ENCODE data around the gene NOC4L. TPM values are rescaled to one million over a fixed set of nuclear protein-coding genes. Genes with fewer than 3 reads are reported as not detected.
"Not testable (repeated sequence)": the region's sequence is repeated elsewhere in the genome, so short reads cannot be mapped to it uniquely, and the experiment has no call there.

Gene NOC4L
- total RNA-seq, 1 donor, result 17.2 TPM

DNA sequence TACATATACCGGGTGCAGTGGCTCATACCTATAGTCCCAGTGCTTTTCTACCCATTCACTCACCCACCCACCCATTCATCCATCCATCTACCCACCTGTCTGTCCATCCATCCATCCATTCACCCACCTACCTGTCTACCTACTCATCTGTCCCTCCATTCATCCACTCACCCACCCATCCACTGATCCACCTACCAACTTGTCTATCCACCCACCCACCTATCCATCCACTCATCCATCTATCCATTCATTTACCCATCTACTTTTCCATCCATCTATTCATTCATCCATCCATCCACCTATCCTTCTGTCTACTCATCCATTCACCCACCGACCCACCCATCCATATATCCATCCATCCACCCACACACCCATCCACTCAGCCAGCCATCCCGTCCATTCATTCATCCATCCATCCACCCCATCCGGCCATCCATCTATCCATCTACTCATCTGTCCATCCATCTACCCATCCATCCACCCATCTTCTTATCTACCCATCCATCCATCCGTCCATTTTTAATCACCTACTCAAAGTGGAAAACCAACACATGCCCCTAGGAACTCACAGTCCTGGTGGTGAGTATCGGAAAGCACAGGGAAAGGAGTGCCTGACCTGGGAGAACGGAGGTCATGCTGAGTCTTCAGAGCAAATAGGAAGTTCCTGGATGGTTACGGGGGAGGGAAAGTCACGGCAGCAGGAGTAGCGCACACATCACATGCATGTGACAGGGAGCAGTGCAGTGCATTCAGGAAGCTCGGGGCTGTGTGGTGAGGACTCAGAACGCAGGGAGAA is 20.1 kb upstream of the NOC4L start:
- no peak for DNase-seq (ENCODE audit: low read depth in 2 of 3, low spot score in 2 of 3)

GRCh38 chr12:132124766-132125425 is 19.4 kb upstream of the NOC4L start:
- DNase-seq (ENCODE audit: low read depth in 2 of 3, low spot score in 2 of 3), result peak in 2 of 3 donors; percentile 29 to 42

GRCh38 chr12:132125736-132126135 is 18.5 kb upstream of the NOC4L start:
- DNase-seq (ENCODE audit: low read depth in 2 of 3, low spot score in 2 of 3), result no peak

- DNase-seq (ENCODE audit: low read depth in 2 of 3, low spot score in 2 of 3), result no peak
Observed at GRCh38 chr12:132127041-132127440, 17.2 kb upstream of the NOC4L start.

- no peak for DNase-seq (ENCODE audit: low read depth in 2 of 3, low spot score in 2 of 3)
Observed at GRCh38 chr12:132129007-132129406, 15.2 kb upstream of the NOC4L start.

- DNase-seq (ENCODE audit: low read depth in 2 of 3, low spot score in 2 of 3), result no peak
Observed at GRCh38 chr12:132130690-132131089, 13.6 kb upstream of the NOC4L start.

- DNase-seq (ENCODE audit: low read depth in 2 of 3, low spot score in 2 of 3), result no peak
Observed at GRCh38 chr12:132131229-132131628, 13.0 kb upstream of the NOC4L start.

- no peak for DNase-seq (ENCODE audit: low read depth in 2 of 3, low spot score in 2 of 3)
Observed at GRCh38 chr12:132131952-132132351, 12.3 kb upstream of the NOC4L start.

DNA sequence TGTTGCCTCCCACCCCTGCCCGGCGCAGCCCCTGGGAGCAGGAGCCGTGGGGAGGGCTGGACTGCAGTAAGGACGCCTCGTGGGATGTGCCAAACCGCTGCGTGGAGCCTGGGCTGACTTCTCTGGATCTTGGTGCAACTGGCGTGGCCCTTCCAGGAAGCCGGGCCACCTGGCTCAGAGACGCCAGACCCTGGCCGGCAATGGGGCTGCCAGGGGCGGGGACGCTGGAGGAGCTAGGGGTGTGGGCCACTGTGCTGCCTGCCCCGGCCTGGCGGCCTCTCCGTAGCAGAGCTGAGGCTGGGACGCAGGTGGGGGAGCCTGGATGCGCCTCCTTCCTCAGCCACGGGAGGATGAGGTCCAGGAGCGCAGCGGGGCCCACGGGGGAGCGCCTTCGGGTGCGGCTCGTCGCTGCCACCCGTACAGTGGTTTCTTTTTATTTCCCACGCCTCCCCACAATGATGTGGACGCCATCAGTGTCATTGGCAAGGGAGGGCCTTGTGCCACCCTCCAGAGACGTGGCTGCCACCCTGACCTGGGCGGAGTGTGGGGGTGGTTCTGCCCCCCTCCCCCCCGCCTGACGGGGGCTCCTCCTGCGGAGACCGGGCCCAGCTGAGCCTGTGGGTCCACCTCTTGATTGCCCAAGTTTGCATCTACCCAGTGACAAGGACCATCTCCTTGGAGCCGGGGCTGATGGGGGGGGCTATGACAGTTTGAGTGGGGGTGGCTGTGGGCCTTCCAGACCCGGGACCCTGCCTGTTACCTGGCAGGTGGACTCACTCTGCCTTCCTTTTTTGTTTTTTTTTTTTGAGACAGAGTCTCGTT is 11.4 kb upstream of the NOC4L start:
- DNase-seq (ENCODE audit: low read depth in 2 of 3, low spot score in 2 of 3), result no peak

- DNase-seq (ENCODE audit: low read depth in 2 of 3, low spot score in 2 of 3), result no peak
Observed at GRCh38 chr12:132133952-132134652, 10.2 kb upstream of the NOC4L start.

DNA sequence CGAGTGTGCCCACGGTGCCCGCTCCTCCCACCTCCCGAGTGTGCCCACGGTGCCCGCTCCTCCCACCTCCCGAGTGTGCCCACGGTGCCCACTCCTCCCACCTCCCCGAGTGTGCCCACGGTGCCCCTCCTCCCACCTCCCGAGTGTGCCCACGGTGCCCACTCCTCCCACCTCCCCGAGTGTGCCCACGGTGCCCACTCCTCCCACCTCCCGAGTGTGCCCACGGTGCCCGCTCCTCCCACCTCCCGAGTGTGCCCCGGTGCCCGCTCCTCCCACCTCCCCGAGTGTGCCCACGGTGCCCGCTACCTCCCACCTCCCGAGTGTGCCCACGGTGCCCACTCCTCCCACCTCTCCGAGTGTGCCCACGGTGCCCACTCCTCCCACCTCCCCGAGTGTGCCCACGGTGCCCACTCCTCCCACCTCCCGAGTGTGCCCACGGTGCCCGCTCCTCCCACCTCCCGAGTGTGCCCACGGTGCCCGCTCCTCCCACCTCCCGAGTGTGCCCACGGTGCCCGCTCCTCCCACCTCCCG is 9.5 kb upstream of the NOC4L start:
- not testable (repeated sequence) for DNase-seq (ENCODE audit: low read depth in 2 of 3, low spot score in 2 of 3)

DNA sequence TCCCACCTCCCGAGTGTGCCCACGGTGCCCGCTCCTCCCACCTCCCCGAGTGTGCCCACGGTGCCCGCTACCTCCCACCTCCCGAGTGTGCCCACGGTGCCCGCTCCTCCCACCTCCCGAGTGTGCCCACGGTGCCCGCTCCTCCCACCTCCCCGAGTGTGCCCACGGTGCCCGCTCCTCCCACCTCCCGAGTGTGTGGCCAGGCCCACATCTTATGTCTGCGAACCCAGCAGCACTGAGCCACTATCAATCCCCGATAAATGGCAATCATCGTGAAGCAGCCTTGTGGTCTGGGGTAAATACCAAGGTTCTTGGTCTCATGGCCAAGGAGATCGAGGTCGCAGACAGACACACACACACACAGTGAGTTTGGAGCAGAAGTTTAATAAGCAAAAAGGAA is 8.0 kb upstream of the NOC4L start:
- DNase-seq (ENCODE audit: low read depth in 2 of 3, low spot score in 2 of 3), result not testable (repeated sequence)

GRCh38 chr12:132137483-132138125 is 6.7 kb upstream of the NOC4L start:
- DNase-seq (ENCODE audit: low read depth in 2 of 3, low spot score in 2 of 3), result no peak

DNA sequence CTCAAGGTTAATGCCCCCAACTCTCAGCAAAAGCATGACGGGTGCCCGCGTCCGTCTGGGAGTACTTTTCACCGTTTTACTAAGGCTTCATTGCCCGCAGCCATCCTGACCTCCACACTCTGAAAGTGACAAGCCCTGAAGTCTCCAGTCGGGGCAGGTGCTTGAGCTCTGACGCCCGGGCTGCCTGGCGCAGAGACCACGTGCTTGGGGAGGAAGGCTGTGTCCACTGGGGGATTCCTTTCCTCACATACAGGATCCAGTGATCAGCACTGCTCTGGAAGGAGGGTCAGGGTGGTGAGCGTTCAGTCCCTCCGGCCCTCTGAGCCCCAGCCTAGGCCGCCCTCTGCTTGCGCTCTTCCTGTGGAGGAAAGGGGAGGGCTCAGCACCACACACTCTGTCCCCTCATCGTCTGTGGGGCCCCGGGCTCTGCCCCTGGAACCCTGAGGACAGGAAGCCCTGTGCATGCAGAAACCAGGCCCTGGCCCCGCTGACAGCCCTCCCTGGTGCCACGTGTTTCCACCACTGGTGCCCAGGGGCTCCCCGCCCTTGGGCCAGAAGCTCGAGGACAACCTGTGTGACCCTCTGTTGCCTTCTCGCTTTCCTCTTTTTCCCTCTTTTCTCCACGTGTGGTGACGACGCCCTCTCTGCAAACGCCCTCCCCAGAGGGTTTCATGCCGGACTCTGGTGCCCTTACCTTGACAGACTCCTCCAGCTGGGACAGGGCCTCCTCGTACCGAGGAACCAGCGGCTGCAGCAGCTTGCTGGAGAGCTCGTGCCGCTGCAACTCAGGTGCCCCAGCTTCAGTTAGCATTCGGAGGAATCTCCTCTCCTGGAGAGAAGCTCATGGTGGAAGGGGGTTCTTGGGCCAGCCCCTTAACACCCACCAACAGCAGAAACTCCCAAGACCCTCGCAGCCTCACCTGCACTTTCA is 5.1 kb upstream of the NOC4L start:
- no peak for DNase-seq (ENCODE audit: low read depth in 2 of 3, low spot score in 2 of 3)

GRCh38 chr12:132139912-132140311 is 4.3 kb upstream of the NOC4L start:
- no peak for DNase-seq (ENCODE audit: low read depth in 2 of 3, low spot score in 2 of 3)

DNA sequence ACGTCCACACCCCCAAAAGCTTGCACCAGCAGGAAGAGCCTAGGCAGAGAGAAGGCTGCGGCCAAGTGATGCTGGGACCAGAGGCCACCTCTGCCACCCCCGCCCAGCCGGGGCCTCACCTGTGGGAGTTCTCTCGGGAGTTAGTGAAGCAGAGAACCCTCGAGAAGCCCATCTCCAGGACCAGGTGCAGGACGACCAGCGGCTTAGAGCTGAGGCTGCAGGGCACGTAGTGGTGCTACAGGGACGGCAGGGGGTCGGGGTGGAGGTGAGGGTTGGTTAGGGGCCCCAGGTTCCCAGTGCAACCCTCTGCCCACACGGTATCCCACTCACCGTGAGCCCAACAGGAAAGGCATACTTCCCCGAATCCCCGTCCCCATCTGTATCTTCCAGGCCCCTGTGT is 3.8 kb upstream of the NOC4L start:
- no peak for DNase-seq (ENCODE audit: low read depth in 2 of 3, low spot score in 2 of 3)

DNA sequence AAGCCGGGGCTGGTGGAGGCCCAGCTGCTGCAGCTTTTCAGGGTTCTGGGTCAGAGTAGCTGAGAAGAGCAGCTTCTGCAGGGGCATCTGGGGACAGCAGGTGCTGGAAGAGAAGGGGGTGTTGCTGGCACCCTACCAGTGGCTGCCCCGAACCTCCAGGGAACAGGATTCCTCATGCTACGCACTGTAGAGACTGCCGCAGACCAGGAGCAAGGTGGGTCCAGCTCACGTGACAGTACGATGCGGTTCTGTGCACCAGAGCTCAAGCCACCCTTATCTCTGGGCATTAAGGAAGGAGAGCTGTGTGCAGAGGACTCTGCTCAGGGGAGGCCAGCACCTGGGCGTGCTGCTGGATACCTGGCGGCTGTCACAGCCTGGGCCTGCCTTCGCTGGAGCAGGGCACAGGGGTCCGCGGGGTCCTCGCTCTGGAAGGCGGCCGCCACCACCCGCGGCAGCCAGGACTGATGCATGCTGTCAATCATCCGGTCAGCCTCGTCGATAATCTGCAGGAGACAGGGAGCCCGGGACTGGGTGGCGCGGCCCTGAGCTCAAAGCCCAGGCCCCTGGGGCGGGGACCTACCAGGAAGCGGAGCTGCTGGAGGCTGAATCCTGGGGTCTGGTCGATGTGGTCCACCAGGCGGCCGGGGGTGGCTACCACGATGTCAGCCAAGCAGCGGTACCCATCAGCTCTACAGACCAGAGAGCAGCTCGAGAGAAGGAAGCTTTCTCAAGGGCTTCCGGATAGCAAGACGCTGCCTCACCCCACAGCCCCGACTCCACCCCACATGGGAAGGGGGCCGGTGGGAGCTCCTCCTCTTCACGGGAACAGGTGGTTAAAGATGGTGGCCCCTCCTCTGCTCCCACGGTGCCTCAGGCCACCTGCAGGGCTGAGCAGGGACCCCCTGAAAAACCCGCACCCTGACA is 3.1 kb upstream of the NOC4L start:
- DNase-seq (ENCODE audit: low read depth in 2 of 3, low spot score in 2 of 3), result no peak

All from hematopoietic multipotent progenitor cell (in vitro differentiated cells).